HepG2 (cell line): ENCODE measurements around the gene BDH2. TPM values are rescaled to one million over a fixed set of nuclear protein-coding genes. Genes with fewer than 3 reads are reported as not detected.

Source experiments
- ATAC-seq: fragments of 200-7000 bp; cut with Tn5 transposase; 3 replicates; pipeline ENCODE4 v1.9.1; 2020; ENCODE audit warnings: mild to moderate bottlenecking, moderate library complexity
- BruUV-seq: library from RNA; stranded (reverse); fragments of 400-500 nt; replicated peaks from 2 replicates; lab custom pipeline; 2021; lab: Mats Ljungman, UMichigan
- CTCF ChIA-PET: fragments of 300-600 bp; formaldehyde crosslinking; extraction: SDS; loops from one replicate; lab custom pipeline; 2021; ENCODE audit warnings: low total read pairs, inconsistent platforms, low intra/inter-chr PET ratio; lab: Yijun Ruan, JAX
- POLR2A ChIA-PET: fragments of 350-600 bp; sonication (Branson Sonifier 250); formaldehyde crosslinking; loops from one replicate; lab custom pipeline; 2020; ENCODE audit warnings: antibody characterized with exemption, inconsistent platforms; lab: Yijun Ruan, JAX
- DNase-seq: peaks from one replicate; pipeline ENCODE4 v3.0.0-alpha.2; 2015; ENCODE audit warnings: low spot score
- FAIRE-seq: peaks from 3 replicates; lab custom pipeline; 2011; peaks lifted over from hg19 to GRCh38; lab: Jason Lieb, UNC
- H2AFZ ChIP-seq: one replicate; pipeline ENCODE4 v1.6.1; 2011; ENCODE audit warnings: low read length, inconsistent platforms
- H3K27ac ChIP-seq: fragments of 300-600 bp; 3 replicates; pipeline ENCODE4 v1.8.0; 2011; ENCODE audit warnings: mixed run types, mild to moderate bottlenecking, mixed read lengths, low read length, inconsistent platforms; ENCODE audit not compliant: insufficient read depth; ENCODE audit errors: extremely low read length
- H3K27me3 ChIP-seq, 2 experiments: fragments of 200-600 bp in 1 of 2; 2 replicates in 1 of 2; 3 replicates in 1 of 2; pipeline versions ENCODE4 v1.6.0 to v1.8.0; 2011; ENCODE audit warnings: low read length in 2 of 2, mild to moderate bottlenecking in 2 of 2, moderate library complexity in 2 of 2, inconsistent platforms in 1 of 2; ENCODE audit not compliant: insufficient read depth in 2 of 2, control insufficient read depth in 1 of 2
- H3K36me3 ChIP-seq, 2 experiments: fragments of 200-600 bp in 1 of 2; replicated peaks in 1 of 2; 2 replicates in 1 of 2; 3 replicates in 1 of 2; pipeline versions ENCODE4 v1.5.1 to v1.8.0; 2011; ENCODE audit warnings: low read length in 2 of 2, inconsistent platforms in 1 of 2; ENCODE audit not compliant: insufficient read depth in 2 of 2, control insufficient read depth in 1 of 2
- H3K4me1 ChIP-seq: 2 replicates; pipeline ENCODE4 v1.5.1; 2012; ENCODE audit warnings: low read length, inconsistent platforms; ENCODE audit not compliant: insufficient read depth
- H3K4me2 ChIP-seq: 2 replicates; pipeline ENCODE4 v1.6.0; 2011; ENCODE audit warnings: low read depth, low read length, inconsistent platforms
- H3K4me3 ChIP-seq, 3 experiments: fragments of 200-600 bp in 1 of 3; sonication (generic), shearing (Covaris generic) in 1 of 3; replicated peaks in 1 of 3; 2 replicates each; pipeline ENCODE4 v1.5.1; 2011 to 2016; ENCODE audit warnings: low read length in 3 of 3, inconsistent platforms in 2 of 3, low read depth in 2 of 3, mild to moderate bottlenecking in 2 of 3, control low read depth in 1 of 3, mixed read lengths in 1 of 3; ENCODE audit not compliant: insufficient read depth in 1 of 3
- H3K79me2 ChIP-seq: one replicate; pipeline ENCODE4 v1.6.1; 2011; ENCODE audit warnings: low read length, inconsistent platforms; ENCODE audit not compliant: insufficient read depth
- H3K9ac ChIP-seq: 2 replicates; pipeline ENCODE4 v1.6.0; 2011; ENCODE audit warnings: mild to moderate bottlenecking, low read depth, low read length, inconsistent platforms; ENCODE audit not compliant: insufficient read depth
- H3K9me3 ChIP-seq: 2 replicates; pipeline ENCODE4 v1.5.1; 2012; ENCODE audit warnings: mild to moderate bottlenecking, low read length
- H4K20me1 ChIP-seq: 2 replicates; pipeline ENCODE4 v1.6.0; 2011; ENCODE audit warnings: inconsistent platforms, mild to moderate bottlenecking, low read length, moderate library complexity; ENCODE audit not compliant: insufficient read depth
- ARID2 ChIP-seq: sonication (generic); formaldehyde crosslinking; IDR thresholded peaks from 2 replicates; pipeline ENCODE4 v1.8.1; 2022; ENCODE audit warnings: mild to moderate bottlenecking, missing genetic modification reagents, borderline replicate concordance
- KLF11 ChIP-seq: IDR thresholded peaks from 2 replicates; pipeline ENCODE4 v1.6.1; 2016; ENCODE audit warnings: missing compliant biosample characterization
- ZNF343 ChIP-seq: sonication (generic); formaldehyde crosslinking; IDR thresholded peaks from 2 replicates; pipeline ENCODE4 v1.4.0; 2020; ENCODE audit warnings: mild to moderate bottlenecking, missing genetic modification reagents
- ZNF563 ChIP-seq: sonication (generic); formaldehyde crosslinking; IDR thresholded peaks from 2 replicates; pipeline ENCODE4 v1.8.0; 2022; ENCODE audit warnings: mild to moderate bottlenecking, moderate library complexity, missing genetic modification reagents
- ZNF629 ChIP-seq: sonication (generic); formaldehyde crosslinking; conservative IDR thresholded peaks from 2 replicates; pipeline ENCODE4 v1.5.0; 2020; ENCODE audit warnings: missing genetic modification reagents
- WGBS: methylation state at CpG from one replicate; pipeline ENCODE4 v1.1.6; 2017; ENCODE audit warnings: low lambda C conversion rate; 5-methylcytosine and 5-hydroxymethylcytosine counted together
- in situ Hi-C: cut with HindIII; loops from 2 replicates; pipeline ENCODE4 v1.10.0; 2017; ENCODE audit warnings: low pct_unique_long_range_greater_than_20kb; ENCODE audit not compliant: extremely low pct_ligation_motif_present
- intact Hi-C: fragments of 100-400 bp; cut with micrococcal nuclease; formaldehyde crosslinking; loops from one replicate; pipeline ENCODE4 v1.10.0; 2022; ENCODE audit not compliant: unreplicated experiment
- polyA plus RNA-seq, 8 experiments: library from polyadenylated mRNA; depleted of rRNA in 3 of 8; stranded (reverse) in 7 of 8; unstranded in 1 of 8; fragments of >200 nt; fragmentation: Illumina TruSeq in 4 of 8; extraction: Trizol in 4 of 8; gene quantifications; 2 replicates each; pipeline versions ENCODE4 v1.2.1 to v1.2.3, GENCODE V29; 2011 to 2016; ENCODE audit warnings: low read depth in 4 of 8, missing spikeins in 1 of 8, mixed read lengths in 1 of 8; ENCODE audit not compliant: insufficient read depth in 1 of 8
- total RNA-seq, 5 experiments: library from RNA; depleted of rRNA; stranded (reverse); fragments of >200 nt; fragmentation: Illumina TruSeq; extraction: Trizol; gene quantifications; 2 replicates each; pipeline ENCODE4 v1.2.3, GENCODE V29; 2016; ENCODE audit warnings: low read depth in 1 of 5
- TF ChIP-seq, protein P1 (sequence below): sonication (generic); formaldehyde crosslinking; IDR thresholded peaks from 2 replicates; pipeline ENCODE4; 2020; ENCODE audit warnings: missing genetic modification reagents, mild to moderate bottlenecking, borderline replicate concordance
- TF ChIP-seq, protein P2 (sequence below): sonication (generic); formaldehyde crosslinking; IDR thresholded peaks from 2 replicates; pipeline ENCODE4 v1.4.0; 2020; ENCODE audit warnings: mild to moderate bottlenecking, missing genetic modification reagents
- TF ChIP-seq, protein P3 (sequence below): sonication (generic); formaldehyde crosslinking; IDR thresholded peaks from 2 replicates; pipeline ENCODE4 v1.5.0; 2020; ENCODE audit warnings: mild to moderate bottlenecking, missing genetic modification reagents

Gene BDH2
- total and polyA plus RNA-seq, 2 of the 13 experiments (the other 11 are each of a cell fraction or from before 2014, with no cell fraction given) = 34.8 to 46.2 TPM

DNA sequence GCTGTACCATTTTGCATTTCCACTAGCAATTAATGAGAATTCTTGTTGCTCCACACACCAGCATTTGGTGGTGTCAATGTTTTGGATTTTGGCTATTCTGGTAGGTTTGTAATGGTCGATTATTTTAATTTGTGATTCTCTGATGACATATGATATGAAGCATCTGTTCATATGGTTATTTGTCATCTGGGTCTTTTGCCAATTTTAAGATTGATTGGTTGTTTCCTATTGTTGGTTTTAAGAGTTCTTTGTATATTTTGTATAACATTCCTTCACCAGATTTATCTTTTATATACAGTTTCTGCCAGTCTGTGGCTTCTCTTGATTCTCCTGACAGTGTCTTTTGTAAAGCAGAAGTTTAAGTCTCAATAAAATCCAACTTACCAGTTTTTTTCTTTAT is 18.5 kb upstream of the BDH2 start:
- POLR2A ChIA-PET = no interaction called here
- in situ Hi-C loops = no loop called here

More for the DNA sequence above, 18.5 kb upstream of the BDH2 start:
- DNase-seq = no peak
- intact Hi-C loops = no loop called here
- Histone ChIP-seq H3K4me3 (no peak overlapping the region), H4K20me1 (no peaks in the 10 kb centered on the region), H3K9ac (no peak overlapping the region), H3K4me2 (no peak overlapping the region), H2AFZ (no peak overlapping the region), H3K9me3 (no peaks in the 10 kb centered on the region), H3K36me3 (peaks cover 0 to 9% of the 10 kb centered on the region in 2 experiments; a peak in 1 of 5 replicates), H3K27ac (no peak overlapping the region), H3K4me1 (no peaks in the 10 kb centered on the region), H3K79me2 (no peaks in the 10 kb centered on the region), H3K27me3 (no peaks in the 10 kb centered on the region)
- TF ChIP-seq ZNF563 = no peak
- TF ChIP-seq, protein P1, sequence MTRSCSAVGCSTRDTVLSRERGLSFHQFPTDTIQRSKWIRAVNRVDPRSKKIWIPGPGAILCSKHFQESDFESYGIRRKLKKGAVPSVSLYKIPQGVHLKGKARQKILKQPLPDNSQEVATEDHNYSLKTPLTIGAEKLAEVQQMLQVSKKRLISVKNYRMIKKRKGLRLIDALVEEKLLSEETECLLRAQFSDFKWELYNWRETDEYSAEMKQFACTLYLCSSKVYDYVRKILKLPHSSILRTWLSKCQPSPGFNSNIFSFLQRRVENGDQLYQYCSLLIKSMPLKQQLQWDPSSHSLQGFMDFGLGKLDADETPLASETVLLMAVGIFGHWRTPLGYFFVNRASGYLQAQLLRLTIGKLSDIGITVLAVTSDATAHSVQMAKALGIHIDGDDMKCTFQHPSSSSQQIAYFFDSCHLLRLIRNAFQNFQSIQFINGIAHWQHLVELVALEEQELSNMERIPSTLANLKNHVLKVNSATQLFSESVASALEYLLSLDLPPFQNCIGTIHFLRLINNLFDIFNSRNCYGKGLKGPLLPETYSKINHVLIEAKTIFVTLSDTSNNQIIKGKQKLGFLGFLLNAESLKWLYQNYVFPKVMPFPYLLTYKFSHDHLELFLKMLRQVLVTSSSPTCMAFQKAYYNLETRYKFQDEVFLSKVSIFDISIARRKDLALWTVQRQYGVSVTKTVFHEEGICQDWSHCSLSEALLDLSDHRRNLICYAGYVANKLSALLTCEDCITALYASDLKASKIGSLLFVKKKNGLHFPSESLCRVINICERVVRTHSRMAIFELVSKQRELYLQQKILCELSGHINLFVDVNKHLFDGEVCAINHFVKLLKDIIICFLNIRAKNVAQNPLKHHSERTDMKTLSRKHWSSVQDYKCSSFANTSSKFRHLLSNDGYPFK (CRISPR knock-in tag) = no peak
- TF ChIP-seq, protein P2, sequence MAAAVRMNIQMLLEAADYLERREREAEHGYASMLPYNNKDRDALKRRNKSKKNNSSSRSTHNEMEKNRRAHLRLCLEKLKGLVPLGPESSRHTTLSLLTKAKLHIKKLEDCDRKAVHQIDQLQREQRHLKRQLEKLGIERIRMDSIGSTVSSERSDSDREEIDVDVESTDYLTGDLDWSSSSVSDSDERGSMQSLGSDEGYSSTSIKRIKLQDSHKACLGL (CRISPR knock-in tag) = no peak
- TF ChIP-seq, protein P3, sequence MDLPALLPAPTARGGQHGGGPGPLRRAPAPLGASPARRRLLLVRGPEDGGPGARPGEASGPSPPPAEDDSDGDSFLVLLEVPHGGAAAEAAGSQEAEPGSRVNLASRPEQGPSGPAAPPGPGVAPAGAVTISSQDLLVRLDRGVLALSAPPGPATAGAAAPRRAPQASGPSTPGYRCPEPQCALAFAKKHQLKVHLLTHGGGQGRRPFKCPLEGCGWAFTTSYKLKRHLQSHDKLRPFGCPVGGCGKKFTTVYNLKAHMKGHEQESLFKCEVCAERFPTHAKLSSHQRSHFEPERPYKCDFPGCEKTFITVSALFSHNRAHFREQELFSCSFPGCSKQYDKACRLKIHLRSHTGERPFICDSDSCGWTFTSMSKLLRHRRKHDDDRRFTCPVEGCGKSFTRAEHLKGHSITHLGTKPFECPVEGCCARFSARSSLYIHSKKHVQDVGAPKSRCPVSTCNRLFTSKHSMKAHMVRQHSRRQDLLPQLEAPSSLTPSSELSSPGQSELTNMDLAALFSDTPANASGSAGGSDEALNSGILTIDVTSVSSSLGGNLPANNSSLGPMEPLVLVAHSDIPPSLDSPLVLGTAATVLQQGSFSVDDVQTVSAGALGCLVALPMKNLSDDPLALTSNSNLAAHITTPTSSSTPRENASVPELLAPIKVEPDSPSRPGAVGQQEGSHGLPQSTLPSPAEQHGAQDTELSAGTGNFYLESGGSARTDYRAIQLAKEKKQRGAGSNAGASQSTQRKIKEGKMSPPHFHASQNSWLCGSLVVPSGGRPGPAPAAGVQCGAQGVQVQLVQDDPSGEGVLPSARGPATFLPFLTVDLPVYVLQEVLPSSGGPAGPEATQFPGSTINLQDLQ (CRISPR knock-in tag) = no peak
- TF ChIP-seq ZNF629 (CRISPR knock-in tag) = no peak
- no peak for TF ChIP-seq ZNF343 (CRISPR knock-in tag)
- no peak for TF ChIP-seq KLF11 (CRISPR knock-in tag)
- no peak for TF ChIP-seq ARID2 (CRISPR knock-in tag)
- CTCF ChIA-PET = no interaction called here
- no TSS peak for BruUV-seq
- WGBS = 95% methylated on average over 1 of the region's 1 CpG
- no peak for ATAC-seq
- FAIRE-seq = no peak
